ENCODE results near the gene NAB2. TPM values are rescaled to one million over a fixed set of nuclear protein-coding genes. Genes with fewer than 3 reads are reported as not detected.

The NAB2 gene
- polyA plus RNA-seq, 1 donor (not counting 4 experiments of a cell fraction or from before 2014, with no cell fraction given), result 22.0 TPM

DNA sequence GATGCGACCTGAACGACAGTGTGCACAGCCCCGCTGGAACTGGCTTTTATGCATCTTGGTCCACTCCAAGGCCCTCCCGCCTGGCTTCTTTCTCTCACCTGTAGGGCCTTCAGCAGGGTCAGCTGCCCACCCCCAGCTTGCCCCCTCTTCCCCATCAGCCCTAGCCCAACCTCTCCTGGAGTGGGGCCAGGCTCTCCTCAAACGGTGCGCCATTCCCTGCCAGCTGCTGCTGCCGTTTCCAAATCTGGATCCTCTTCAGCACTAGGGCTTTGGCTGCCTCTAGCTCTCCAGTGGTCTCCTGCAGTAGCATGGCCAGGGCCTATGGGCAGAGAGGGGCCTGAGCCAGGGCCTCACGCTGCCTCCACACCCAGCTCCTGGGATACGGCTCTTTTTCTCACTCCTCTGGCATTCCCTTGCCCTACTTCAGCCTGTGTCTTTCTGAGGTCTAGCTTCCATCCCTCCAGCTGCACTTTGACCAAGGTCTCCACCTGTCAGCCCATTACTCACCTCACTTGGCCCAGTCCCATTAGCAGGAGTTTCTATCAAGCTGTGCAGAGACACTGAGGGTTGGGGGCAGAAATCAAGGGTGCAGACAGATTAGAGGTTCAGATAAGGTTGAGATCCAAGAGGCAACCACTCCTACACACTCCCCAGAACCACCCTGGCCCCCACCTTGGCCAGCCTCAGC is 17.3 kb downstream of the NAB2 start:
- Histone ChIP-seq H3K4me3 (ENCODE audit: control insufficient read depth in 2 of 3, extremely low read depth in 1 of 3, insufficient read depth in 2 of 3, low read depth in 1 of 3, low read length in 3 of 3) (no peak overlapping the region), H3K27me3 (ENCODE audit: control insufficient read depth, extremely low read depth, insufficient read depth, low read length) (no peaks in the 10 kb centered on the region), H3K9me1 (ENCODE audit: control insufficient read depth, extremely low read depth, insufficient read depth, low read length) (no peaks in the 10 kb centered on the region), H3K36me3 (ENCODE audit: control insufficient read depth in 2 of 2, extremely low read depth in 1 of 2, insufficient read depth in 2 of 2, low read length in 2 of 2) (peaks cover 30 to 43% of the 10 kb centered on the region in 2 experiments), H3K79me2 (ENCODE audit: control insufficient read depth, insufficient read depth, low read length) (peaks cover 22% of the 10 kb centered on the region), H4K20me1 (ENCODE audit: control insufficient read depth, extremely low read depth, insufficient read depth, low read length) (peaks cover 3% of the 10 kb centered on the region), H2AFZ (ENCODE audit: control insufficient read depth, low read length) (no peak overlapping the region), H3K4me2 (ENCODE audit: control insufficient read depth, extremely low read depth, insufficient read depth, low read depth, low read length) (no peak overlapping the region), H3K9ac (ENCODE audit: control insufficient read depth, extremely low read depth, insufficient read depth, low read length) (no peak overlapping the region), H3K4me1 (ENCODE audit: control insufficient read depth, extremely low read depth, insufficient read depth, low read length) (peaks cover 10% of the 10 kb centered on the region), H3K27ac (ENCODE audit: control insufficient read depth, insufficient read depth, low read length) (no peak overlapping the region), H3K9me3 (ENCODE audit: control insufficient read depth, low read depth, low read length) (no peaks in the 10 kb centered on the region)
- dilution Hi-C loops (cut with MboI; ENCODE audit: extremely low pct_ligation_motif_present, low sequenced_read_pairs), result no loop called here
- FAIRE-seq (no peak), DNase-seq (ENCODE audit: low read depth, low spot score) (no peak)
- no peak for TF ChIP-seq EZH2 (IDR thresholded peaks at IDR 0.05; ENCODE audit: low read length)
- TF ChIP-seq, protein P1, sequence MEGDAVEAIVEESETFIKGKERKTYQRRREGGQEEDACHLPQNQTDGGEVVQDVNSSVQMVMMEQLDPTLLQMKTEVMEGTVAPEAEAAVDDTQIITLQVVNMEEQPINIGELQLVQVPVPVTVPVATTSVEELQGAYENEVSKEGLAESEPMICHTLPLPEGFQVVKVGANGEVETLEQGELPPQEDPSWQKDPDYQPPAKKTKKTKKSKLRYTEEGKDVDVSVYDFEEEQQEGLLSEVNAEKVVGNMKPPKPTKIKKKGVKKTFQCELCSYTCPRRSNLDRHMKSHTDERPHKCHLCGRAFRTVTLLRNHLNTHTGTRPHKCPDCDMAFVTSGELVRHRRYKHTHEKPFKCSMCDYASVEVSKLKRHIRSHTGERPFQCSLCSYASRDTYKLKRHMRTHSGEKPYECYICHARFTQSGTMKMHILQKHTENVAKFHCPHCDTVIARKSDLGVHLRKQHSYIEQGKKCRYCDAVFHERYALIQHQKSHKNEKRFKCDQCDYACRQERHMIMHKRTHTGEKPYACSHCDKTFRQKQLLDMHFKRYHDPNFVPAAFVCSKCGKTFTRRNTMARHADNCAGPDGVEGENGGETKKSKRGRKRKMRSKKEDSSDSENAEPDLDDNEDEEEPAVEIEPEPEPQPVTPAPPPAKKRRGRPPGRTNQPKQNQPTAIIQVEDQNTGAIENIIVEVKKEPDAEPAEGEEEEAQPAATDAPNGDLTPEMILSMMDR (optimal IDR thresholded peaks at IDR 0.05 in 1 of 3, IDR thresholded peaks at IDR 0.05 in 1 of 3, conservative IDR thresholded peaks at IDR 0.05 in 1 of 3; ENCODE audit: extremely low read depth in 1 of 3, insufficient read depth in 2 of 3, low read length in 3 of 3), result no peak

DNA sequence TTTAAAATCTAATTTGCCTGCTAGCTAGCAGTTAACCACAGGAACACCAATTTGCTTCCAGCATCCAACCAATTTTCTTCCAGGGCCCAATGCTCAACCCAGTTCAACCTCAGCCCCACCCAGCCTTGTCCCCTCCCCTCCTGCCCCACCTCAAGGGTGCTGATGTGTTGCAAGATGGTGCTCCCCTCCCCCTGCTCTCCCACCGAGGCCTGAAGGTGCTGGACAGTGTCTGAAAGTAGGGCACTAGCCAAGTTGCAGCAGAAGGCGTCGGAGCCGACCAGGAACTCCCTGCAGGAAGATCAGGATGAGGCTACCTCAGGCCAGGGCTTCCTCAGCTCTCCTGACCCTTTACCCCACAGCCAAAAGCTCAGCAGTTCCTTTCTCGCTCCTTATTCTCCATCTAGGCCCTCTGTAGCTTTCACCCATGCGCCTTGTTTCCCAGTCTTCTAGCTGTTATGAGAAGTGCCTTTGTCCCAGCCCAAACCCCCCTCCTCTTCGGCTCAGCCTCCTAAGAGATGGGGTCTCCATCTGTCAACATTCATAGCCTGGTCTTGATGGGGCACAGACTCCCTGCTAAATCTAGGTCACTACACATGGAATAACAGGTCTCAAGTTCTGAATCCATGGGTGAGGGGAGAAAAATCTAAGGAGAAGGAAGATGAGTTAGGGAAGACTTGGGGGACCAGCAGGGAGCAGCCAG is 18.7 kb downstream of the NAB2 start:
- Histone ChIP-seq H3K36me3 (ENCODE audit: control insufficient read depth in 2 of 2, extremely low read depth in 1 of 2, insufficient read depth in 2 of 2, low read length in 2 of 2) (peaks cover 28 to 43% of the 10 kb centered on the region in 2 experiments), H3K4me1 (ENCODE audit: control insufficient read depth, extremely low read depth, insufficient read depth, low read length) (peaks cover 22% of the 10 kb centered on the region), H4K20me1 (ENCODE audit: control insufficient read depth, extremely low read depth, insufficient read depth, low read length) (peaks cover 3% of the 10 kb centered on the region), H3K4me3 (ENCODE audit: control insufficient read depth in 2 of 3, extremely low read depth in 1 of 3, insufficient read depth in 2 of 3, low read depth in 1 of 3, low read length in 3 of 3) (no peak overlapping the region), H3K4me2 (ENCODE audit: control insufficient read depth, extremely low read depth, insufficient read depth, low read depth, low read length) (no peak overlapping the region), H3K9me1 (ENCODE audit: control insufficient read depth, extremely low read depth, insufficient read depth, low read length) (no peaks in the 10 kb centered on the region), H3K79me2 (ENCODE audit: control insufficient read depth, insufficient read depth, low read length) (peaks cover 22% of the 10 kb centered on the region), H3K27ac (ENCODE audit: control insufficient read depth, insufficient read depth, low read length) (no peak overlapping the region), H2AFZ (ENCODE audit: control insufficient read depth, low read length) (no peak overlapping the region), H3K27me3 (ENCODE audit: control insufficient read depth, extremely low read depth, insufficient read depth, low read length) (no peaks in the 10 kb centered on the region), H3K9ac (ENCODE audit: control insufficient read depth, extremely low read depth, insufficient read depth, low read length) (no peak overlapping the region), H3K9me3 (ENCODE audit: control insufficient read depth, low read depth, low read length) (no peaks in the 10 kb centered on the region)
- FAIRE-seq, result no peak
- TF ChIP-seq EZH2 (IDR thresholded peaks at IDR 0.05; ENCODE audit: low read length), result no peak
- TF ChIP-seq, protein P1 (optimal IDR thresholded peaks at IDR 0.05 in 1 of 3, IDR thresholded peaks at IDR 0.05 in 1 of 3, conservative IDR thresholded peaks at IDR 0.05 in 1 of 3; ENCODE audit: extremely low read depth in 1 of 3, insufficient read depth in 2 of 3, low read length in 3 of 3), result no peak
- dilution Hi-C loops (cut with MboI; ENCODE audit: extremely low pct_ligation_motif_present, low sequenced_read_pairs), result no loop called here
- no peak for DNase-seq (ENCODE audit: low read depth, low spot score)

Measured in keratinocyte (primary cell).